ENCODE results near the gene CNPY1. TPM values are rescaled to one million over a fixed set of nuclear protein-coding genes. Genes with fewer than 3 reads are reported as not detected.

The CNPY1 gene
- total and polyA plus RNA-seq, 4 donors, result not detected

- TF ChIP-seq NR2F2 (IDR thresholded peaks at IDR 0.05) (no peak), HNF4G (IDR thresholded peaks at IDR 0.05) (no peak), TAF1 (conservative IDR thresholded peaks at IDR 0.05) (no peak), SP1 (IDR thresholded peaks at IDR 0.05) (no peak), MAX (IDR thresholded peaks at IDR 0.05) (no peak), HNF4A (conservative IDR thresholded peaks at IDR 0.05) (no peak), YY1 (IDR thresholded peaks at IDR 0.05) (no peak), RAD21 (IDR thresholded peaks at IDR 0.05) (no peak), JUND (IDR thresholded peaks at IDR 0.05) (no peak)
- TF ChIP-seq, protein P1, sequence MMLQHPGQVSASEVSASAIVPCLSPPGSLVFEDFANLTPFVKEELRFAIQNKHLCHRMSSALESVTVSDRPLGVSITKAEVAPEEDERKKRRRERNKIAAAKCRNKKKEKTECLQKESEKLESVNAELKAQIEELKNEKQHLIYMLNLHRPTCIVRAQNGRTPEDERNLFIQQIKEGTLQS (IDR thresholded peaks at IDR 0.05), result no peak
- TF ChIP-seq, protein P2, sequence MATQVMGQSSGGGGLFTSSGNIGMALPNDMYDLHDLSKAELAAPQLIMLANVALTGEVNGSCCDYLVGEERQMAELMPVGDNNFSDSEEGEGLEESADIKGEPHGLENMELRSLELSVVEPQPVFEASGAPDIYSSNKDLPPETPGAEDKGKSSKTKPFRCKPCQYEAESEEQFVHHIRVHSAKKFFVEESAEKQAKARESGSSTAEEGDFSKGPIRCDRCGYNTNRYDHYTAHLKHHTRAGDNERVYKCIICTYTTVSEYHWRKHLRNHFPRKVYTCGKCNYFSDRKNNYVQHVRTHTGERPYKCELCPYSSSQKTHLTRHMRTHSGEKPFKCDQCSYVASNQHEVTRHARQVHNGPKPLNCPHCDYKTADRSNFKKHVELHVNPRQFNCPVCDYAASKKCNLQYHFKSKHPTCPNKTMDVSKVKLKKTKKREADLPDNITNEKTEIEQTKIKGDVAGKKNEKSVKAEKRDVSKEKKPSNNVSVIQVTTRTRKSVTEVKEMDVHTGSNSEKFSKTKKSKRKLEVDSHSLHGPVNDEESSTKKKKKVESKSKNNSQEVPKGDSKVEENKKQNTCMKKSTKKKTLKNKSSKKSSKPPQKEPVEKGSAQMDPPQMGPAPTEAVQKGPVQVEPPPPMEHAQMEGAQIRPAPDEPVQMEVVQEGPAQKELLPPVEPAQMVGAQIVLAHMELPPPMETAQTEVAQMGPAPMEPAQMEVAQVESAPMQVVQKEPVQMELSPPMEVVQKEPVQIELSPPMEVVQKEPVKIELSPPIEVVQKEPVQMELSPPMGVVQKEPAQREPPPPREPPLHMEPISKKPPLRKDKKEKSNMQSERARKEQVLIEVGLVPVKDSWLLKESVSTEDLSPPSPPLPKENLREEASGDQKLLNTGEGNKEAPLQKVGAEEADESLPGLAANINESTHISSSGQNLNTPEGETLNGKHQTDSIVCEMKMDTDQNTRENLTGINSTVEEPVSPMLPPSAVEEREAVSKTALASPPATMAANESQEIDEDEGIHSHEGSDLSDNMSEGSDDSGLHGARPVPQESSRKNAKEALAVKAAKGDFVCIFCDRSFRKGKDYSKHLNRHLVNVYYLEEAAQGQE (IDR thresholded peaks at IDR 0.05), result no peak
- Histone ChIP-seq H3K9me3 (ENCODE audit: control insufficient read depth in 4 of 4, low read length in 3 of 4) (no peaks in the 10 kb centered on the region), H3K4me1 (ENCODE audit: control insufficient read depth in 4 of 4, insufficient read depth in 4 of 4, low read length in 3 of 4) (no peaks in the 10 kb centered on the region), H3K27ac (ENCODE audit: low read depth in 1 of 2, low read length in 2 of 2) (no peak overlapping the region), H3K36me3 (ENCODE audit: control insufficient read depth in 4 of 4, insufficient read depth in 3 of 4, low read depth in 1 of 4, low read length in 3 of 4) (no peaks in the 10 kb centered on the region), H3K4me3 (ENCODE audit: low read depth in 1 of 3, low read length in 3 of 3) (no peak overlapping the region), H3K27me3 (ENCODE audit: control insufficient read depth in 4 of 4, insufficient read depth in 4 of 4, low read length in 3 of 4) (no peaks in the 10 kb centered on the region), H3K9ac (ENCODE audit: low read depth in 1 of 2, low read length in 2 of 2) (no peak overlapping the region)
- WGBS, result 89% methylated on average over 17 of the region's 17 CpGs
- no peak for DNase-seq (ENCODE audit: low spot score)
Observed at GRCh38 chr7:155576900-155577508, 30.6 kb upstream of the CNPY1 start.

DNA sequence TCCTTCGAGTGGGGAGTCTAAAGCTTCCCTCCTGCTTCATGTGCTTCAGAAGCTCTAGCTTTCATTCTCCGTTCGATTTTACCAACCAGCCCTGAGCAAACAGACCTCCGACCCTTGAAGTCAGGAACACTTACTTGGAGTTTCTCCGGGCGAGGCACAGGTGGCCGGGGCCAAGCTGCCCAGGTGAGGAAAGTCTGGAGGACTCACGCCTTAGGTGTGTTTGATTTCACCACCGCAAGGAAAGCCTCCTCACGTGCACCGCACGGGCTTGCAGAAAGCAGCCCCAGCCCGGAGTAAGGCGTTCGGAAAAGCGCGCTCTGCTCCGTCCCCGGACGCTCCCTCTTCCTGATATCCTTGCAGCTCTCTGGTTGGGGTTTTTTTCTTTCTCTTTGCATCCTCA lies 30.1 kb upstream of the CNPY1 start:
- TF ChIP-seq ZBTB33 (IDR thresholded peaks at IDR 0.05), result no peak
- TF ChIP-seq YY1 (IDR thresholded peaks at IDR 0.05), result no peak
- no peak for TF ChIP-seq RAD21 (IDR thresholded peaks at IDR 0.05)
- no peak for TF ChIP-seq MAX (IDR thresholded peaks at IDR 0.05)
- H3K27ac ChIP-seq (ENCODE audit: low read depth in 1 of 2, low read length in 2 of 2), result no peak overlapping the region
- DNase-seq (ENCODE audit: low spot score), result no peak

More for the DNA sequence above, 30.1 kb upstream of the CNPY1 start:
- WGBS, result 73% methylated on average over 20 of the region's 20 CpGs
- Histone ChIP-seq H3K36me3 (ENCODE audit: control insufficient read depth in 4 of 4, insufficient read depth in 3 of 4, low read depth in 1 of 4, low read length in 3 of 4) (no peaks in the 10 kb centered on the region), H3K27me3 (ENCODE audit: control insufficient read depth in 4 of 4, insufficient read depth in 4 of 4, low read length in 3 of 4) (no peaks in the 10 kb centered on the region), H3K4me3 (ENCODE audit: low read depth in 1 of 3, low read length in 3 of 3) (no peak overlapping the region), H3K9me3 (ENCODE audit: control insufficient read depth in 4 of 4, low read length in 3 of 4) (no peaks in the 10 kb centered on the region), H3K4me1 (ENCODE audit: control insufficient read depth in 4 of 4, insufficient read depth in 4 of 4, low read length in 3 of 4) (no peaks in the 10 kb centered on the region), H3K9ac (ENCODE audit: low read depth in 1 of 2, low read length in 2 of 2) (no peak overlapping the region)
